ENCODE measurements around the gene OR2T33. TPM values are rescaled to one million over a fixed set of nuclear protein-coding genes. Genes with fewer than 3 reads are reported as not detected.
"Not testable (repeated sequence)": the region's sequence is repeated elsewhere in the genome, so short reads cannot be mapped to it uniquely, and the experiment has no call there.

The OR2T33 gene
- total and polyA plus RNA-seq, 3 experiments from 2014 or later, result not detected

DNA sequence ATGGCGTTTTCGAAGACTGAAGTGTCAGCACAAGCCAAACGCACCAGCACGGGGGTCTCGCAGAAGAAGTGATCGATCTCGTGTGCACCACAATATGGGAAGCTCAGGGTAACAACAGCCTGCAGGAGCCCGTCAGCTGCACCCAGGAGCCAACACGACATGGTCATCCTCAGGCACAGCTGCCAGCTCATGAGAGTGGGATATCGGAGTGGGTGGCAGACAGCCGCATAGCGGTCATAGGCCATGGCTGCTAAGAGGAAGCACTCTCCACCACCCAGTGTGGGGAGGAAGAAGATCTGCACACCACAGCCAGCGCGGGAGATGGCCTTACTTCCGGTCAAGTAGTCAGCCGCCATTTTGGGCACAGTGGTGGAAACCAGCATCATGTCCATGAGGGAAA lies 4.6 kb downstream of the OR2T33 start:
- POLR2A ChIA-PET; H3K27me3 Mint-ChIP-seq; H3K4me1 Mint-ChIP-seq; H3K27ac Mint-ChIP-seq; H3K9me3 Mint-ChIP-seq; H3K4me3 Mint-ChIP-seq; H3K36me3 ChIP-seq (ENCODE audit: insufficient read depth, low read length); CTCF ChIA-PET; H3K9me3 ChIP-seq (ENCODE audit: low read length); H3K27me3 ChIP-seq (ENCODE audit: insufficient read depth, low read length, poor library complexity, severe bottlenecking); H3K4me1 ChIP-seq (ENCODE audit: insufficient read depth, low read length); H3K27ac ChIP-seq (ENCODE audit: low read depth, low read length); H3K36me3 Mint-ChIP-seq; H3K4me3 ChIP-seq (ENCODE audit: low read length); DNase-seq: not testable (repeated sequence)

DNA sequence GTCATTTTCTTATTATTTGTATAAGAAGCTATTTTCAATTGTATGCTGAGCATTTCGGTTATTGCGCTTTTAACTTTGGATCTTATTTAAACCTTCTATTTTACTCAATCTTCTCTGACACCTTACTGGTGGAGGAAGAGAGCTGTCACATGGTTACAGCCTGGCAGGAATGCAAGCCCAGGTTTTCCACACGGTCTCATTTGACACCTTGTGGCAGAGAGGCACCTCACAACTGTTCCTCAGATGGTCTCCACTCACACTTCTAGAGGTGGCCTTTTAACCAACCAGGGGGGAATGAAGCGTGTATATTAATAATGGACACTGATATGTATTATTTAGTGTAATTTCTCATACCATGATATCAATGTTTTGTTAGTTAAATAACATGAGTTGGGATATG lies 9.6 kb downstream of the OR2T33 start:
- Mint-ChIP-seq H3K4me3 (no peak overlapping the region), H3K9me3 (peaks cover 3 to 16% (median 4%) of the 10 kb centered on the region in 5 donors), H3K27me3 (no peaks in the 10 kb centered on the region), H3K4me1 (no peaks in the 10 kb centered on the region), H3K36me3 (no peaks in the 10 kb centered on the region), H3K27ac (no peak overlapping the region)
- no peak for DNase-seq
- no peaks in the 10 kb centered on the region for H3K4me1 ChIP-seq (ENCODE audit: insufficient read depth, low read length)
- POLR2A ChIA-PET, result no interaction called here
- H3K36me3 ChIP-seq (ENCODE audit: insufficient read depth, low read length), result no peaks in the 10 kb centered on the region
- H3K27me3 ChIP-seq (ENCODE audit: insufficient read depth, low read length, poor library complexity, severe bottlenecking), result no peaks in the 10 kb centered on the region
- CTCF ChIA-PET, result no interaction called here
- H3K4me3 ChIP-seq (ENCODE audit: low read length), result no peak overlapping the region
- no peaks in the 10 kb centered on the region for H3K9me3 ChIP-seq (ENCODE audit: low read length)
- H3K27ac ChIP-seq (ENCODE audit: low read depth, low read length), result no peak overlapping the region

DNA sequence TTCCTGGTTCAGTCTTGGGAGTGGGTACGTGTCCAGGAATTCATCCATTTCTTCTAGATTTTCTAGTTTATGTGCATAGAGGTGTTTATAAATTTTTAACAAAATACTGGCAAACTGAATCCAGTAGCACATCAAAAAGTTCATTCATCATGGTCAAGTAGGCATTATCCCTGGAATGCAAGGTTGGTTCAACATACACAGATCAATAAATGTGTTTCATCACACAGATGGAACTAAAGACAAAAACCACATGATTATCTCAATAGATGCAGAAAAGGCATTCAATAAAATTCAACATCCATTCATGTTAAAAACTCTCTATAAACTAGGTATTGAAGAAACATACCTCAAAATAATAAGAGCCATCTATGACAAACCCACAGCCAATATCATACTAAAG lies 18.5 kb downstream of the OR2T33 start:
- H3K36me3 ChIP-seq (ENCODE audit: insufficient read depth, low read length); POLR2A ChIA-PET; H3K4me3 ChIP-seq (ENCODE audit: low read length); H3K27me3 Mint-ChIP-seq; H3K27me3 ChIP-seq (ENCODE audit: insufficient read depth, low read length, poor library complexity, severe bottlenecking); H3K4me3 Mint-ChIP-seq; CTCF ChIA-PET; H3K9me3 ChIP-seq (ENCODE audit: low read length); DNase-seq; H3K27ac ChIP-seq (ENCODE audit: low read depth, low read length); H3K27ac Mint-ChIP-seq; H3K4me1 Mint-ChIP-seq; H3K4me1 ChIP-seq (ENCODE audit: insufficient read depth, low read length); H3K36me3 Mint-ChIP-seq: not testable (repeated sequence)
- H3K9me3 Mint-ChIP-seq, result peaks cover 12 to 21% (median 13%) of the 10 kb centered on the region in 5 donors

DNA sequence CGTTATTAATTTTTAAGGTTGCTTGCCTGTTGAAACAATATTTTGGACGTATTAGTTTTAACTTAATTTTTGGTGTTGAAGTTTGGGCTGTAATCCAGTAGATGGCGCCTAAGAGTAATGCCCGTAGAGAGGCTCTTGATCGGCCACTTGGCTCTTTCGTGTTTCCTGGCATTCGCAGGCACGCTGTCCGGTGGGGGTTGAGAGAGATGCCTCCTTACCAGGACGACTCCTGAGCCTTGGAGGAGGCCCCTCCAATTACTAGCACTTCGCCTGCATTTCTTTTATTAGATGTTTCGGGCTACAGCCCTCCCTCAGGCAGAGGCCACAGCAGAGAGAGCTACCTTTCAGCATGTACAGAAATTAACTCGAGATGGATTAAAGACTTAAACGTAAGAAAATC lies 34.6 kb downstream of the OR2T33 start:
- peak in 1 of 5 donors; percentile 20 for DNase-seq
- ChIA-PET CTCF (interaction anchor here (1.0 kb wide), 1 partner anchor 563 kb away, joined by 3 read pairs; no protein-coding TSS in a partner anchor), POLR2A (no interaction called here)
- Mint-ChIP-seq H3K9me3 (peaks cover 0 to 5% (median 4%) of the 10 kb centered on the region in 5 donors), H3K4me3 (no peak overlapping the region), H3K27ac (no peak overlapping the region), H3K36me3 (no peaks in the 10 kb centered on the region), H3K27me3 (peaks cover 5 to 18% of the 10 kb centered on the region in 2 donors), H3K4me1 (peaks cover 2 to 4% (median 3%) of the 10 kb centered on the region in 3 donors)
- no peaks in the 10 kb centered on the region for H3K4me1 ChIP-seq (ENCODE audit: insufficient read depth, low read length)
- H3K4me3 ChIP-seq (ENCODE audit: low read length), result no peak overlapping the region
- H3K27me3 ChIP-seq (ENCODE audit: insufficient read depth, low read length, poor library complexity, severe bottlenecking), result no peaks in the 10 kb centered on the region
- no peaks in the 10 kb centered on the region for H3K36me3 ChIP-seq (ENCODE audit: insufficient read depth, low read length)
- H3K27ac ChIP-seq (ENCODE audit: low read depth, low read length), result no peak overlapping the region
- no peaks in the 10 kb centered on the region for H3K9me3 ChIP-seq (ENCODE audit: low read length)

DNA sequence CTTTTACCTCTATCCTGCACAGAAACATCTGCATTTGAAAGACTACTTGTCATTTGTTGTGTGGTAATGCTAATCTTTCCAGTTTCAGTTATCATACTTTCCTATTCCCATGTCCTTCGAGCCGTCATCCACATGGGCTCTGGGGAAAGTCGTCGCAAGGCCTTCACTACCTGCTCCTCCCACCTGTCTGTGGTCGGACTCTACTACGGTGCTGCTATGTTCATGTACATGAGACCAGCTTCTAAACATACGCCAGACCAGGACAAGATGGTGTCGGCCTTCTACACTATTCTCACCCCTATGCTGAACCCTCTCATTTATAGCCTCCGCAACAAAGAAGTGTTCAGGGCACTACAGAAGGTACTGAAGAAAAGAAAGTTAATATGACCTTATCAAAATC lies 38.3 kb downstream of the OR2T33 start:
- Mint-ChIP-seq H3K4me1 (peaks cover 2 to 4% (median 3%) of the 10 kb centered on the region in 3 donors), H3K4me3 (no peak overlapping the region), H3K36me3 (no peaks in the 10 kb centered on the region), H3K9me3 (peaks cover 0 to 8% (median 2%) of the 10 kb centered on the region in 5 donors), H3K27me3 (peaks cover 1 to 14% of the 10 kb centered on the region in 2 donors), H3K27ac (no peak overlapping the region)
- DNase-seq, result no peak
- H3K9me3 ChIP-seq (ENCODE audit: low read length), result no peaks in the 10 kb centered on the region
- POLR2A ChIA-PET, result no interaction called here
- H3K4me3 ChIP-seq (ENCODE audit: low read length), result no peak overlapping the region
- no peaks in the 10 kb centered on the region for H3K36me3 ChIP-seq (ENCODE audit: insufficient read depth, low read length)
- H3K27me3 ChIP-seq (ENCODE audit: insufficient read depth, low read length, poor library complexity, severe bottlenecking), result no peaks in the 10 kb centered on the region
- CTCF ChIA-PET, result no interaction called here
- no peak overlapping the region for H3K27ac ChIP-seq (ENCODE audit: low read depth, low read length)
- no peaks in the 10 kb centered on the region for H3K4me1 ChIP-seq (ENCODE audit: insufficient read depth, low read length)

DNA sequence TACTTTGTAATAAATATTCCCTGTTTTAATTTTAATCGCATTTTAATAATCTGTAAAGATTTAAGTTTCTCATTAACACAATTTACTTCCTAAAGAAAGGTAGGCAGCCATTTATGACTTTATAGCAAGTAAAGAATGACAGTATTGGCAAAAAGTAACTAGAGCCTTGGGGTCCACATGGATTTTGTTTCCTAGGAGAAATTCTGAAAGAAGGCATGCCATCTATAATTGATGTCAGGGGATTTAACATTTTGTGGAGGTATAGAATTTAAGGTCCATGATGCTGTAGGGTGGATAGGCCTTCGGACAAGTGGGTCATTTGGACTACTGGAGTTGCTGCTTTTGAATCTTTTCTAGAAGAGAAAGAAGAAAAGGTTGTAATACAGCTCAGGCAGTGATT lies 46.7 kb downstream of the OR2T33 start, which contains the start of gene OR2M4:
Gene OR2M4, plus strand, starts transcription at position 301 of the 400 bp plus-strand sequence. CDS start 7,512 bp downstream, outside the sequence.
- ChIA-PET CTCF (no interaction called here), POLR2A (no interaction called here)
- H3K4me1 Mint-ChIP-seq, result no peaks in the 10 kb centered on the region
- H3K27ac Mint-ChIP-seq, result no peak within 1 kb of the TSS
- peaks cover 0 to 15% (median 4%) of the 10 kb centered on the region in 5 donors for H3K9me3 Mint-ChIP-seq
- Histone ChIP-seq H3K9me3 (ENCODE audit: low read length) (no peaks in the 10 kb centered on the region), H3K36me3 (ENCODE audit: insufficient read depth, low read length) (no peaks in the 10 kb centered on the region), H3K4me3 (ENCODE audit: low read length) (no peak within 1 kb of the TSS), H3K4me1 (ENCODE audit: insufficient read depth, low read length) (no peaks in the 10 kb centered on the region), H3K27ac (ENCODE audit: low read depth, low read length) (no peak within 1 kb of the TSS), H3K27me3 (ENCODE audit: insufficient read depth, low read length, poor library complexity, severe bottlenecking) (no peaks in the 10 kb centered on the region)
- DNase-seq, result no peak
- H3K36me3 Mint-ChIP-seq, result no peaks in the 10 kb centered on the region
- no peaks in the 10 kb centered on the region for H3K27me3 Mint-ChIP-seq
- no peak within 1 kb of the TSS for H3K4me3 Mint-ChIP-seq

DNA sequence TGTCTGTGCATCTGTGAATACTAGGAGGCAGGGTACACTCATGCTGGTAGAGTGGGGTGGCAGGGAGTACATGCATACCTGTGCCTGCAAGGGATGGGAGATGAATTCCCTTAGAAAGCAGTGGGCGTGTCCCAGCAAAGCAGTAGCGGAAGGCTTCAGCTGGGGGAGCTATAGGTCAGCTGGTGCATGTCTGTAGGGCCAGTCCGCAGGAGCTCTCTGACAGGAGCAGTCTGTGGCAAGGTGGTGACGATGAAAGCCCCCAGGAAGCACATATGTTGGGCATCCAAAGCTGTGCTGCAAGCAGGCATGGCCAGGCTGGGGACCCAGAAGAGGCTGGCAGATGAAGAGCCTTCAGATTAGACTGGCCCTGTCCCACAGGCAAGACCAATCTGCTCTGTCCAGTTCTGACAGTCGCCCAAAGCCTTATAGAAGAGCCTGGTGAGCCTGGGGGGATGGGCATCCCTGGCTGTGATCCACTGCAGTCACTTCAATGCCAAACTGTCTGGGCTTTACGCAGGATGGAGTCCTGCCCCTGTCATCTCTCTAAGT lies 48.3 kb downstream of the OR2T33 start:
- H3K27ac Mint-ChIP-seq, result no peak overlapping the region
- CTCF ChIA-PET, result no interaction called here
- peaks cover 0 to 11% (median 4%) of the 10 kb centered on the region in 5 donors for H3K9me3 Mint-ChIP-seq

DNA sequence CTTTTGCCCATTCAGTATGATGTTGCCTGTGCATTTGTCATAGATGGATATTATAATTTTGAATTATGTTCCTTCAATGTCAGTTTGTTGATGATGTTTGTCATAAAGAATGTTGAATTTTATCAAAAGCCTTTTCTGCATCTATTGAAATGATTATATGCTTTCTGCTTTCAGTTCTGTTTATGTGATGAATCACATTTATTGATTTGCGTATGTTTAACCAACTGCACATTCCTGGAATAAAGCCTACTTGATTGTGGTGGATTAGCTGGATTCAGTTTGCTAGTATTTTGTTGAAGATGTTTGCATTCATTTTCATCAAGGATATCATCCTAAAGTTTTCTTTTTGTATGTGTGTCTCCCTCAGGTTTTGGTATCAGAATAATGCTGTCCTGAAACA lies 52.2 kb downstream of the OR2T33 start:
- ChIA-PET CTCF (no interaction called here), POLR2A (no interaction called here)
- no peak overlapping the region for H3K4me3 ChIP-seq (ENCODE audit: low read length)
- DNase-seq, result no peak
- H3K4me3 Mint-ChIP-seq, result no peak overlapping the region
- no peaks in the 10 kb centered on the region for H3K36me3 ChIP-seq (ENCODE audit: insufficient read depth, low read length)
- no peaks in the 10 kb centered on the region for H3K9me3 ChIP-seq (ENCODE audit: low read length)
- H3K27ac ChIP-seq (ENCODE audit: low read depth, low read length), result no peak overlapping the region
- no peaks in the 10 kb centered on the region for H3K4me1 Mint-ChIP-seq
- no peaks in the 10 kb centered on the region for H3K36me3 Mint-ChIP-seq
- peaks cover 0 to 11% (median 4%) of the 10 kb centered on the region in 5 donors for H3K9me3 Mint-ChIP-seq
- no peaks in the 10 kb centered on the region for H3K27me3 ChIP-seq (ENCODE audit: insufficient read depth, low read length, poor library complexity, severe bottlenecking)
- H3K27me3 Mint-ChIP-seq, result no peaks in the 10 kb centered on the region
- H3K27ac Mint-ChIP-seq, result no peak overlapping the region
- no peaks in the 10 kb centered on the region for H3K4me1 ChIP-seq (ENCODE audit: insufficient read depth, low read length)

More for the DNA sequence above, 48.3 kb downstream of the OR2T33 start:
- Histone ChIP-seq H3K36me3 (ENCODE audit: insufficient read depth, low read length) (no peaks in the 10 kb centered on the region), H3K9me3 (ENCODE audit: low read length) (no peaks in the 10 kb centered on the region), H3K27ac (ENCODE audit: low read depth, low read length) (no peak overlapping the region), H3K4me1 (ENCODE audit: insufficient read depth, low read length) (no peaks in the 10 kb centered on the region), H3K4me3 (ENCODE audit: low read length) (no peak overlapping the region), H3K27me3 (ENCODE audit: insufficient read depth, low read length, poor library complexity, severe bottlenecking) (no peaks in the 10 kb centered on the region)
- no peaks in the 10 kb centered on the region for H3K4me1 Mint-ChIP-seq
- H3K27me3 Mint-ChIP-seq, result no peaks in the 10 kb centered on the region
- H3K4me3 Mint-ChIP-seq, result no peak overlapping the region
- POLR2A ChIA-PET, result no interaction called here
- no peaks in the 10 kb centered on the region for H3K36me3 Mint-ChIP-seq
- DNase-seq, result no peak
